Measurements from ENCODE around the gene PRKCSH.

PRKCSH gene

GRCh38 chr19:11478167-11479089, 43.0 kb downstream of the PRKCSH start:
- no peak for DNase-seq (ENCODE audit: low read depth)

DNA sequence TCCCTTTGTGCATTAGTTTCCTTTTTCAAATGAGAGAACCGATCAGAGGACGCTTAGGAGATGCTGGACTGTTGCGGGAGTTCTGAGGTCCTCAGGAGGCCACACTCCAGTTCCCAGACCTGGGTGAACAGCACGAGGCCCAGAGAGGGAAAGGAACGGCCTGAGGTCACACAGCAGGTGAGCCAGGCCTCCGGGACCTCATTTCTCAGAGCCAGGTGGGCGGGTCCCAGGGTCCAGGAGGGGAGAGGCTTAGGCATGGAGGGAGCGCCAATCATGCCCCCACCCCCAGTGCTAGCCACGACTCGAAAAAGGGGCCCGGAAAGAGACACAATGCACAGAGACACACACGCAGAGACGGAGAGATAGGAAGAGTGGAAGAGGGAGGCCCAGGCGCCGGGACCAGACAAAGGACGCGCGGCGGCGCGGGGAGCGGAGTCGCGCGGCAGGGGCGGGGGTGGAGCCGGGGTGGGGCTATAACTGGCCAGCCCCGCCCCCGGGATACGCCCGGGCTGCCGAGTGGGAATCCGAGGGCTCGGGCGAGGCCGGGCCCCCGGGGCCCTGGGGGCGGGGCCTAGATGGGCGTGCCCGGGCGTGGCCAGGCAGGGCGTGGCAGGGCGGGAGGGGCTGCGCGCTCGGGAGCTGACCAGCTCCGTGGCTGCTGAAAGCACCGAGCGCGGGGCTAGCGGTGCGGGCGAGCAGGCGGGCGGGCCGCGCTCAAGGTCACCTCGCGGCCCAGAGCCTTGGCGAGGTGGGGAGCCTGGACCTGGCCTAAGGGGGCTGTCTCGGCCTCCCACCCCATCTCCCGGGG, 43.9 kb downstream of the PRKCSH start:
- peak; percentile 19 for DNase-seq (ENCODE audit: low read depth)

DNA sequence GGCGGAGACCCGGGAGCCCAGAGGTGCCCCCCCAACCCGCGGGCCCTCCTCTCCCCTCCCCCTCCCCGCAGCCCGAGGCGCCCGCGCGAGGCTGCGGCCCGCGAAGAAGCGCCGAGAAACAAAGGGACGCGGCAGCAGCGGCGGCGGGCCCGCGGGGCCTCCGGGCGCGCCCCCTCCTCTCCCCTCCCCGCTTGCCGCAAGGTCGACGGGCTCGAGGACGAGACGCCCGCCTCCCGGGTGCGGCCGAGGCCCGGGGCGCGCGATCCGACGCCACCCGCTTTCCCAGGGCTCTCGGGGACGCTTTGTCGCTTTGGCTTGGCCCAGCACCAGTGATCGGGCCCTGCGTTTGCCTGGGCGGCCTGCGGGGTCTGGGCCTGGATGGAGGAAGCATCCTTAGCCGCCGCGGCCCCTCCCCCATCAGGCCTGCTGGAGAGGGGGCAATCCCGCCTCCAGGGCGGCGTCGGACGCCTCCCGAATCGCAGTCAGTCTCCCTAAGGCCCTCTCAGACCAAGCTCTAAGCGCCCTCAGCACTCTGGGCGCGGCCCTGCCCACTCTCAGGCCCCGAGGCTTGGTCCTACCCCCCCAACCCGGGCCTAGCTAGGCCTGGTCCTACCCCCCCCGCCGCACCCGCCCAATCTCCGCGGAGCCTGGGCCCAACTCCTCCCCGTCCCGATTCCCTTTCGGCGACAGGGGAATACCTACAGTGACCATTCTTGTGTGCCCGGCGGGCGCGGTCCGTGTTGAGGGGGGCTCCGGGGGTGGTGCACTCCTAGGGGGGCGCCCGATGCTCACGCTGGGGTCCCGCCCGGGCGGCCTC, 44.7 kb downstream of the PRKCSH start:
- no peak for DNase-seq (ENCODE audit: low read depth)

GRCh38 chr19:11480715-11481533, 45.5 kb downstream of the PRKCSH start, which contains the start of gene ELAVL3:
TSS of gene ELAVL3 (minus strand) at chr19:11481046. CDS start at chr19:11480608, 438 bp downstream.
- DNase-seq (ENCODE audit: low read depth), result no peak

- peak; percentile 70 for DNase-seq (ENCODE audit: low read depth)
Observed at GRCh38 chr19:11481534-11482383, 46.3 kb downstream of the PRKCSH start.

GRCh38 chr19:11482384-11483050, 47.1 kb downstream of the PRKCSH start:
- DNase-seq (ENCODE audit: low read depth), result peak; percentile 76

GRCh38 chr19:11483366-11484111, 48.1 kb downstream of the PRKCSH start:
- no peak for DNase-seq (ENCODE audit: low read depth)

GRCh38 chr19:11485245-11485837, 49.9 kb downstream of the PRKCSH start:
- no peak for DNase-seq (ENCODE audit: low read depth)

DNA sequence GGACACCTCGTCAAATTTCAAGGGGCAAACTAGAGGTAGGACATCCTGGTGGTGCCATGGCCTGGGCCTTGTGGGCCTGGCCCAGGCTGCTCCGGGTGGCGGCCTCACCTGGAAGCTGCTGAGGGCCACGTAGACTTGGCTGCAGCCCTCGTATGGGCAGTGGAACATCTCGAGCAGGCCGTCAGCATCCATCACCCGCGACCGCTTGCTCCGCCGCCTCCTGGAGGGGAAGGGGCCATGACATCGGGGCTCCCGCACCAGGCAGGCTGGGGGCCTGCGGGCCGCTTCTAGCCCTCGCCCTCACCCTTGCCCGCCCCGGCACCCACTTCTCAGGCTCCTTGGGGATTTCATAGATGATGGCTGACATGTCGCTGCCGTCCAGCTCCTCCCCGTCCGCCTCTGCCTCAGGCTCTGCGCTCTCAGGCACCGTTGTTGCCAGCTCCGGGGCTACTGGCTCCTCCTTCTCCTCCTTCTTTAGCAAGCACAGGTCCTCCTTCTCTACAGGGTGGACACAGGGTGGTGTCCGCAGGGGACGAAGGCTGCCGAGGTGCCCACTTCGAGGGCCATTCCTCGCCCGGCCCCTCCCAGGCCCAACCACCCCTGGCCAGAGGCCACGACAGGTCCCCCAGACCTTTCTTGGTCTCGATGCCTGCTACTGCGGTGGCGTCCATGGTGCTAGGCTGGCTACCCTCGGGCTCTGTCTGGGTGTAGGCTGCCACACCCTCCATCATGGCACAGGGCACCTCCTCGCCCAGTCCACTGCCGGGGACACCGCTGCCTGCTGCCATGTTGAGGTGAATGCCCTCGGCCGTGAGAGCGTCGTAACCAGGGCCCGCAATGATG, 51.4 kb downstream of the PRKCSH start:
- DNase-seq (ENCODE audit: low read depth), result no peak

- DNase-seq (ENCODE audit: low read depth), result no peak
Observed at GRCh38 chr19:11489378-11489777, 53.9 kb downstream of the PRKCSH start.

- DNase-seq (ENCODE audit: low read depth), result no peak
Observed at GRCh38 chr19:11494634-11495285, 59.3 kb downstream of the PRKCSH start.

DNA sequence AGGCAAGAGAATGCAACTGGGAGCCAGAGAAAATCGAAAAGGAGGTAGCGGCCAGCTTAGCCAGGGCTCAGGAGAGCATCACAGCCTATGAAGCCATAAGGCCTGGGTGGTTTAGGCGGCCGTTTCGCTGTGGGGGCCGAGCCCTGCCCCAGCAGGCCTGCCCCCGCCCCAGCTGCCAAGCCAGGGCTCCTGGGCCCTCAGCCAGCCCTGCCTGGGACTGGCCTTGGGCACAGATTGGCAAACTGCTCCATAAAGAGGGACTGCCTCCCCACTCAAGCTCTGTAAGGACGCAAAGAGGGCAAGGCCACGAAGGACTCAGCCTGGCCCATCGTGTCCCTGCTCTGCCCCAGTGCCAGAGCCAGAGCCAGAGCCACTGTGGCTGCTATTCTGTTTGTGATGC, 60.0 kb downstream of the PRKCSH start:
- no peak for DNase-seq (ENCODE audit: low read depth)

- no peak for DNase-seq (ENCODE audit: low read depth)
Observed at GRCh38 chr19:11495885-11496284, 60.5 kb downstream of the PRKCSH start.

DNA sequence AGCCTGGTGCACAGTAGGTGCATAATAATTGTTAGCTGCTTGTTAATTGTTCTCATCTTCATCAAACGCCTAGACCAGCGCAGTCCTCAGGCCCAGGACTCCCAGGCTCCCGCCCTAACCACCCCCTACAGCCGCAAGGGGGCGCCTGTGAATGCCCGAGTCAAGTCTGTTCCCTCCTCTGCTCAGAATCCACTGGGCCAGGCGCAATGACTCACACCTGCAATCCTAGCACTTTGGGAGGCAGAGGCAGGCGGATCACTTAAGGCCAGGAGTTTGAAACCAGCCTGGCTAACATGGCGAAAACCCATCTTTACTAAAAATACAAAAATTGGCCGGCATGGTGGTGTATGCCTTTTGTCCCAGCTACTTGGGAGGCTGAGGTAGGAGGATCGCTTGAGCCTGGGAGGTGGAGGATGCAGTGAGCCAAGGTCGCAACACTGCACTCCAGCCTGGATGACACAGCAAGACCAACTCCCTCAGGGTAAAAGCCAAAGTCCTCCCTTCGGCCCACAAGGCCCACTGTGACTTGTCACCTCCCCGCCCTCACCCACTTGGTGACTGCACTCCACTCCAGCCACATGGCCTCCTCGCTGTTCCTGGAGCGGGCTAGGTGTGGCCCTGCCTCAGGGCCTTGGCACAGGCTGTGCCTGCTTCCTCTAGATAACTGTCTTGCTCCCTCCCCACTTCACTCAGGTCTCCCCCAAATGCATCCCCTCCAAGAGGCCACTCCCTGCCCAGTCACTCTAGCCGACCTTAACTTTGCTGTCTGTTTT, 61.1 kb downstream of the PRKCSH start:
- DNase-seq (ENCODE audit: low read depth), result peak; percentile 41

DNA sequence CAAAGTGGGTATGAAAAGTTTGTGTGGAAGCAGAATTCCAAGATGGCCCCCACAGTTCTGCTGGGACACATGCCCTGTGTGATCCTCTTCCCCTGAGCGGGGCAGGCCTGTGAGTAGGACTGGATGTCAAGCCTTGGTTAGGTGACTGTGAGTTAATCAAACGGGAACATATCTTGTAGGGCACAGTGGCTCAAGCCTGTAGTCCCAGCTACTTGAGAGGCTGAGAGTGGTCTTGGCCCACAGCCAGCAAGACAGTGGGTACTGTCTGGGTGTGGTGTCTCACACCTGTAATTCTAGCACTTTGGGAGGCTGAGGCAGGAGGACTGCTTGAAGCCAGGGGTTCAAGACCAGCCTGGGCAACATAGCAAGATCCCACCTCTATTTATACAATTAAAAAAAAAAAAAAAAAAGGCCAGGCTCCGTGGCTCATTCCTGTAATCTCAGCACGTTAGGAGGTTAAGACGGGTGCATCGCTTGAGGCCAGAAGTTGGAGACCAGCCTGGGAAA, 63.8 kb downstream of the PRKCSH start:
- no peak for DNase-seq (ENCODE audit: low read depth)

GRCh38 chr19:11499890-11500420, 64.5 kb downstream of the PRKCSH start:
- DNase-seq (ENCODE audit: low read depth), result no peak

Measured in stimulated activated CD8-positive, alpha-beta memory T cell treated with anti-CD3 and anti-CD28 coated beads, Interleukin-4, amount 100 ng/mL, for 24 hours (primary cell).